PC-3 (cell line): ENCODE data around the gene ZEB2.

ENCODE experiments used
- EZH2 ChIP-seq: fragments of 300-600 bp; sonication (generic); IDR thresholded peaks from one replicate; pipeline ENCODE4 v1.6.1; 2017; ENCODE audit warnings: antibody characterized with exemption, mild to moderate bottlenecking, low read length; ENCODE audit not compliant: unreplicated experiment
- EZH2phosphoT487 ChIP-seq: fragments of 300-600 bp; sonication (generic); IDR thresholded peaks from 2 replicates; pipeline ENCODE4 v1.6.1; 2018; ENCODE audit warnings: mild to moderate bottlenecking, antibody characterized with exemption, low read length, borderline replicate concordance
- TF ChIP-seq, protein P1 (sequence below): fragments of 300-600 bp; sonication (generic); conservative IDR thresholded peaks from 2 replicates; pipeline ENCODE4 v1.5.1; 2017; ENCODE audit warnings: antibody characterized with exemption, low read depth, mild to moderate bottlenecking, low read length

DNA sequence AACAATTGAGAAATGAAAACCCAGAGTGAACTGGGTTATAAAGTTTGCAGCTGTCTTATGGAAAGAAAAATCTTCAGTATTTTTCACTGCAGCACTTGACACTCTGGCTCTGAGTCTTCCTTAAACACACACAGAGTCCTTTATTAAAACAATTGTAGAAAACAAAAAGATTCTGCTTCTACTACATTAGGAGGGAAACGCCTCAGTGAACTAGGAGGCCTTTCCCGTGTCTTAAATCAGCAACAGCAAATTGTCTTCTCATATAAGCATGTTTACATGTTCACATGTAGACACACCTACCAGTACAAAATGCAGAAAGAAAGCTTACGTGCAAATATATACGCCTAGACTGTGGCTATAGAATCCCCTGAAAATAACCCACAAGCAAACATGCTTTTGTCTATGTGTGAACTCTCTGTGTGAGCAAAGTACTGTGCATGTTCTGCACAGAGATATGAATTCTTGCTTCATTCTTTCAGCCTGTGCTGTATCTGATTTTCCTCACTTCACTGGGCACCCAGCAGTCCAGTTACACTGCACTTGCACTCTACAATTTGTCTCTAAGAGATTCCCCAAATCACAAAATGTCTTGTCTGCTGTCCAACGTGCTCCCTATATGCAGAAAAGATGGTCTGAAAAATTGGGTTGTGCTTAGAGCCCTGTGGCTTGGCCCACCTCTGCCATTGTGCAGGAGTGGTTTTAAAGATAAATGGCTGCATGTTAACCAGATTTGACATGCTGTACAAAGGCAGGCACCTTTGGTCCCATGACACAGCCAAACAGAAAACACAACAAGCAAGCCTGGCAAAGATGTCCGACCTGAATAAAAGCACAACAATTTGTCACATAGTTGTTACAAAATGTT lies 24.5 kb downstream of the ZEB2 start:
- TF ChIP-seq, protein P1, sequence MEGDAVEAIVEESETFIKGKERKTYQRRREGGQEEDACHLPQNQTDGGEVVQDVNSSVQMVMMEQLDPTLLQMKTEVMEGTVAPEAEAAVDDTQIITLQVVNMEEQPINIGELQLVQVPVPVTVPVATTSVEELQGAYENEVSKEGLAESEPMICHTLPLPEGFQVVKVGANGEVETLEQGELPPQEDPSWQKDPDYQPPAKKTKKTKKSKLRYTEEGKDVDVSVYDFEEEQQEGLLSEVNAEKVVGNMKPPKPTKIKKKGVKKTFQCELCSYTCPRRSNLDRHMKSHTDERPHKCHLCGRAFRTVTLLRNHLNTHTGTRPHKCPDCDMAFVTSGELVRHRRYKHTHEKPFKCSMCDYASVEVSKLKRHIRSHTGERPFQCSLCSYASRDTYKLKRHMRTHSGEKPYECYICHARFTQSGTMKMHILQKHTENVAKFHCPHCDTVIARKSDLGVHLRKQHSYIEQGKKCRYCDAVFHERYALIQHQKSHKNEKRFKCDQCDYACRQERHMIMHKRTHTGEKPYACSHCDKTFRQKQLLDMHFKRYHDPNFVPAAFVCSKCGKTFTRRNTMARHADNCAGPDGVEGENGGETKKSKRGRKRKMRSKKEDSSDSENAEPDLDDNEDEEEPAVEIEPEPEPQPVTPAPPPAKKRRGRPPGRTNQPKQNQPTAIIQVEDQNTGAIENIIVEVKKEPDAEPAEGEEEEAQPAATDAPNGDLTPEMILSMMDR, result no peak
- TF ChIP-seq EZH2 (no peak), EZH2phosphoT487 (no peak)
